SU-DHL-6 (cell line): ENCODE data around the gene COMMD6.

Experiments
- EZH2phosphoT487 ChIP-seq: fragments of 200-600 bp; sonication (generic), shearing (Covaris generic); conservative IDR thresholded peaks from 2 replicates; pipeline ENCODE4 v1.6.1; 2018; ENCODE audit warnings: mild to moderate bottlenecking, antibody characterized with exemption, low read length, moderate library complexity, mixed read lengths
- TF ChIP-seq, protein P1 (sequence below): fragments of 200-600 bp; sonication (generic); IDR thresholded peaks from one replicate; pipeline ENCODE4 v1.5.1; 2017; ENCODE audit warnings: antibody characterized with exemption, mild to moderate bottlenecking, low read length, moderate library complexity; ENCODE audit not compliant: insufficient read depth, poor library complexity, severe bottlenecking

DNA sequence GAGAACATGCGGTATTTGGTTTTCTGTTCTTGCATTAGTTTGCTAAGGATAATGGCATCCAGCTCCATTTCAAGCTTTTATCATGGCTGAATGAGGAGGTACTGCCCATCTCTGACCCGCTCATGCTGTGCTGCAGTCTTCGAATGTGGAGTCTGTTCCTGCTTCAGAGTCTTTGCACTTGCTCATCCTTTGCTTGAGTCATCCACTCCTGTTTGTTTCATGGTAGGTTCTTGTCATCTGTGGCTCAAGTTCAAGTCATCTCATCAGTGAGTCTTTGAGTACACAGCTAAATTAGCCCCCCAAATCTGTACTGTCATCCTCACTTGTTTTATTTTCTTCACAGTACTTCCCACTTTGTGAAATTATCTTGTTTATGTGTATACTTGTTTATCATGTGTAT, 17.3 kb upstream of the COMMD6 start:
- TF ChIP-seq, protein P1, sequence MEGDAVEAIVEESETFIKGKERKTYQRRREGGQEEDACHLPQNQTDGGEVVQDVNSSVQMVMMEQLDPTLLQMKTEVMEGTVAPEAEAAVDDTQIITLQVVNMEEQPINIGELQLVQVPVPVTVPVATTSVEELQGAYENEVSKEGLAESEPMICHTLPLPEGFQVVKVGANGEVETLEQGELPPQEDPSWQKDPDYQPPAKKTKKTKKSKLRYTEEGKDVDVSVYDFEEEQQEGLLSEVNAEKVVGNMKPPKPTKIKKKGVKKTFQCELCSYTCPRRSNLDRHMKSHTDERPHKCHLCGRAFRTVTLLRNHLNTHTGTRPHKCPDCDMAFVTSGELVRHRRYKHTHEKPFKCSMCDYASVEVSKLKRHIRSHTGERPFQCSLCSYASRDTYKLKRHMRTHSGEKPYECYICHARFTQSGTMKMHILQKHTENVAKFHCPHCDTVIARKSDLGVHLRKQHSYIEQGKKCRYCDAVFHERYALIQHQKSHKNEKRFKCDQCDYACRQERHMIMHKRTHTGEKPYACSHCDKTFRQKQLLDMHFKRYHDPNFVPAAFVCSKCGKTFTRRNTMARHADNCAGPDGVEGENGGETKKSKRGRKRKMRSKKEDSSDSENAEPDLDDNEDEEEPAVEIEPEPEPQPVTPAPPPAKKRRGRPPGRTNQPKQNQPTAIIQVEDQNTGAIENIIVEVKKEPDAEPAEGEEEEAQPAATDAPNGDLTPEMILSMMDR, result no peak
- TF ChIP-seq EZH2phosphoT487, result no peak
